Measurements from ENCODE around the gene MDM2.

Gene MDM2

DNA sequence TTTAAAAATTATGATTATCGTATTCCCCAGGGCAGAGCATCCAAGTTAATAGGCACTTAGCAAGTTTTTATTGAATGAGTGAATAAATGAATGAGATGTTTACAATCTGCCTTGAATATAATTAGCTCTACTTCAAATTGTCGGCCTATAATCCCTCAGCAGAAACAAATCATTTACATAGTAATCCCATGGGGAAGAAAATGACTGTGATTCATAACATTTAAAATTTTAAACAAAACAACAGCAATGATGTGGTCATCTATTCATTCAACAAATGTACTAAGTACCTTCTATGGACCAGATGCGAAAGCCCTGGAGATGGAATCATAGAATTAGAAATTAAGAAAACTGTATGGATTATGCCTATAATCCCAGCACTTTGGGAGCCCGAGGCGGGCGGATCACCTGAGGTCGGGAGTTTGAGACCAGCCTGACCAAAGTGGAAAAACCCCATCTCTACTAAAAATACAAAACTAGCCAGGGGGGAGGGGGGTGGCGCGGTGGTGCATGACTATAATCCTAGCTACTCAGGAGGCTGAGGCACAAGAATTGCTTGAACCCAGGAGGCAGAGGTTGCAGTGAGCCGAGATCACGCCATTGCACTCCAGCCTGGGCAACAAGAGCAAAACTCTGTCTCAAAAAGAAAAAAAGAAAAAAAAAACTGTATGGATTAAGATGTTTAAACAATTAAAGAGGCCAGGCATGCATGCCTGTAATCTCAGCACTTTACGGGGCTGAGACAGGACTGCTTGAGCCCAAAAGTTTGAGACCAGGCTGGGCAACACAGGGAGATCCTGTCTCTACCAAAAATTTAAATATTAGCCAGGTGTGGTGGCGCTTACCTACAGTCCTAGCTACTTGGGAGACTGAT, 17.7 kb upstream of the MDM2 start:
- no peak for TF ChIP-seq RARB (CRISPR knock-in tag; IDR thresholded peaks at IDR 0.05)
- no peak for TF ChIP-seq ZNF565 (CRISPR knock-in tag; conservative IDR thresholded peaks at IDR 0.05; ENCODE audit: low read depth)
- no peak for TF ChIP-seq ZNF8 (CRISPR knock-in tag; IDR thresholded peaks at IDR 0.05)
- no peak for TF ChIP-seq ZC3H10 (CRISPR knock-in tag; IDR thresholded peaks at IDR 0.05)
- TF ChIP-seq, protein P1, sequence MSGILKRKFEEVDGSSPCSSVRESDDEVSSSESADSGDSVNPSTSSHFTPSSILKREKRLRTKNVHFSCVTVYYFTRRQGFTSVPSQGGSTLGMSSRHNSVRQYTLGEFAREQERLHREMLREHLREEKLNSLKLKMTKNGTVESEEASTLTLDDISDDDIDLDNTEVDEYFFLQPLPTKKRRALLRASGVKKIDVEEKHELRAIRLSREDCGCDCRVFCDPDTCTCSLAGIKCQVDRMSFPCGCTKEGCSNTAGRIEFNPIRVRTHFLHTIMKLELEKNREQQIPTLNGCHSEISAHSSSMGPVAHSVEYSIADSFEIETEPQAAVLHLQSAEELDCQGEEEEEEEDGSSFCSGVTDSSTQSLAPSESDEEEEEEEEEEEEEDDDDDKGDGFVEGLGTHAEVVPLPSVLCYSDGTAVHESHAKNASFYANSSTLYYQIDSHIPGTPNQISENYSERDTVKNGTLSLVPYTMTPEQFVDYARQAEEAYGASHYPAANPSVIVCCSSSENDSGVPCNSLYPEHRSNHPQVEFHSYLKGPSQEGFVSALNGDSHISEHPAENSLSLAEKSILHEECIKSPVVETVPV (CRISPR knock-in tag; IDR thresholded peaks at IDR 0.05), result no peak
- TF ChIP-seq GLIS3 (CRISPR knock-in tag; IDR thresholded peaks at IDR 0.05), result no peak
- no peak for TF ChIP-seq ZFP3 (CRISPR knock-in tag; IDR thresholded peaks at IDR 0.05)
- TF ChIP-seq, protein P2, sequence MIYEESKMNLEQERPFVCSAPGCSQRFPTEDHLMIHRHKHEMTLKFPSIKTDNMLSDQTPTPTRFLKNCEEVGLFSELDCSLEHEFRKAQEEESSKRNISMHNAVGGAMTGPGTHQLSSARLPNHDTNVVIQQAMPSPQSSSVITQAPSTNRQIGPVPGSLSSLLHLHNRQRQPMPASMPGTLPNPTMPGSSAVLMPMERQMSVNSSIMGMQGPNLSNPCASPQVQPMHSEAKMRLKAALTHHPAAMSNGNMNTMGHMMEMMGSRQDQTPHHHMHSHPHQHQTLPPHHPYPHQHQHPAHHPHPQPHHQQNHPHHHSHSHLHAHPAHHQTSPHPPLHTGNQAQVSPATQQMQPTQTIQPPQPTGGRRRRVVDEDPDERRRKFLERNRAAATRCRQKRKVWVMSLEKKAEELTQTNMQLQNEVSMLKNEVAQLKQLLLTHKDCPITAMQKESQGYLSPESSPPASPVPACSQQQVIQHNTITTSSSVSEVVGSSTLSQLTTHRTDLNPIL (CRISPR knock-in tag; IDR thresholded peaks at IDR 0.05; ENCODE audit: low read depth), result no peak
- no peak for TF ChIP-seq ESRRG (CRISPR knock-in tag; IDR thresholded peaks at IDR 0.05)
- TF ChIP-seq POU6F1 (CRISPR knock-in tag; IDR thresholded peaks at IDR 0.05; ENCODE audit: borderline replicate concordance, low read depth), result no peak
- no peak for TF ChIP-seq TCF4 (CRISPR knock-in tag; IDR thresholded peaks at IDR 0.05; ENCODE audit: borderline replicate concordance)
- no peak for ATAC-seq

GRCh38 chr12:68790952-68791234, 17.1 kb upstream of the MDM2 start:
- no peak for ATAC-seq
- TF ChIP-seq PPARA (CRISPR knock-in tag; IDR thresholded peaks at IDR 0.05; ENCODE audit: borderline replicate concordance) (no peak), ZNF565 (CRISPR knock-in tag; conservative IDR thresholded peaks at IDR 0.05; ENCODE audit: low read depth) (no peak), BACH2 (CRISPR knock-in tag; IDR thresholded peaks at IDR 0.05; ENCODE audit: borderline replicate concordance) (no peak), ISL1 (CRISPR knock-in tag; IDR thresholded peaks at IDR 0.05) (no peak), SNAI2 (CRISPR knock-in tag; IDR thresholded peaks at IDR 0.05) (no peak), ZC3H10 (CRISPR knock-in tag; IDR thresholded peaks at IDR 0.05) (no peak), GLIS3 (CRISPR knock-in tag; IDR thresholded peaks at IDR 0.05) (no peak), ZFP3 (CRISPR knock-in tag; IDR thresholded peaks at IDR 0.05) (no peak), POU6F1 (CRISPR knock-in tag; IDR thresholded peaks at IDR 0.05; ENCODE audit: borderline replicate concordance, low read depth) (no peak), PATZ1 (CRISPR knock-in tag; IDR thresholded peaks at IDR 0.05; ENCODE audit: borderline replicate concordance) (no peak), ZFP30 (CRISPR knock-in tag; IDR thresholded peaks at IDR 0.05) (no peak), TSHZ2 (CRISPR knock-in tag; IDR thresholded peaks at IDR 0.05) (no peak), ARNTL (CRISPR knock-in tag; IDR thresholded peaks at IDR 0.05; ENCODE audit: borderline replicate concordance, low read depth) (no peak), CSDC2 (CRISPR knock-in tag; IDR thresholded peaks at IDR 0.05) (no peak), ZNF70 (CRISPR knock-in tag; IDR thresholded peaks at IDR 0.05) (no peak), OSR1 (CRISPR knock-in tag; IDR thresholded peaks at IDR 0.05) (no peak), TOX (CRISPR knock-in tag; IDR thresholded peaks at IDR 0.05; ENCODE audit: borderline replicate concordance) (no peak), TCF4 (CRISPR knock-in tag; IDR thresholded peaks at IDR 0.05; ENCODE audit: borderline replicate concordance) (no peak)
- TF ChIP-seq, protein P1 (CRISPR knock-in tag; IDR thresholded peaks at IDR 0.05), result no peak
- TF ChIP-seq, protein P2 (CRISPR knock-in tag; IDR thresholded peaks at IDR 0.05; ENCODE audit: low read depth), result no peak
